Measurements from ENCODE around the gene PIK3R2. TPM values are rescaled to one million over a fixed set of nuclear protein-coding genes. Genes with fewer than 3 reads are reported as not detected.

The PIK3R2 gene
- total and polyA plus RNA-seq, 2 of the 8 experiments (the other 6 are each of a cell fraction or from before 2014, with no cell fraction given) = 21.7 to 57.1 TPM

- TF ChIP-seq E2F6 (IDR thresholded peaks at IDR 0.05) = no peak
- TF ChIP-seq EP300 (IDR thresholded peaks at IDR 0.05; ENCODE audit: borderline replicate concordance in 1 of 2, low read depth in 2 of 2, low read length in 2 of 2) = no peak
Measured at GRCh38 chr19:18198374-18198773, 45.4 kb downstream of the PIK3R2 start (continued).
